ENCODE results near the gene PANK3. TPM values are rescaled to one million over a fixed set of nuclear protein-coding genes. Genes with fewer than 3 reads are reported as not detected.

Gene PANK3
- polyA plus RNA-seq, 3 donors: 9.0 to 11.9 (median 9.3) TPM

DNA sequence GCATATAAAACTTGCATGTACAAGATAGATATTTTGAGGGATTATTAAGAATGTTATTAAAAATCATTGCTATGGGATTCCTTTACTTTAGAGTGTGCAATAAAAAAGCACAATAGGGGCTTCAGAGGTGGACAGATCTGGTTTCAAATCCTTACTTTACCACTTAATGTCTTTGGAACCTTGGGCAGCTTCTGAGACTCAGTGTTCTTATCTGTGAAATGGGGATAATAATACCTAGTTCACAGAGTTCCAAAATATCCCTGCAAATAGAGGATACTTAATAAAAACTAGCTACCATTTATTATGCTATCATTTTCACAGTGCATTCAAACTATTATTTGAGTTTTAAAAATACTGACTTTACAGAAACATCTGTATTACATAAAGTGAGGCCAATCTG lies 23.3 kb upstream of the PANK3 start:
- H3K4me3 Mint-ChIP-seq: no peak overlapping the region
- no peak for DNase-seq
- Histone ChIP-seq H3K4me1 (ENCODE audit: control insufficient read depth in 1 of 2, insufficient read depth in 2 of 2, low read length in 2 of 2) (no peaks in the 10 kb centered on the region), H3K79me2 (ENCODE audit: insufficient read depth, low read length) (no peaks in the 10 kb centered on the region), H3K27ac (ENCODE audit: low read depth in 1 of 2, low read length in 2 of 2) (no peak overlapping the region), H2AFZ (ENCODE audit: insufficient read depth, low read depth, low read length, poor library complexity, severe bottlenecking) (no peak overlapping the region), H3K4me2 (replicated peaks; ENCODE audit: extremely low read depth, low read length, poor library complexity, severe bottlenecking) (no peak overlapping the region), H4K20me1 (ENCODE audit: insufficient read depth, low read length) (no peaks in the 10 kb centered on the region), H3K27me3 (ENCODE audit: control insufficient read depth in 2 of 2, insufficient read depth in 2 of 2, low read length in 2 of 2) (no peaks in the 10 kb centered on the region), H3K9me3 (replicated peaks in 1 of 2; ENCODE audit: control insufficient read depth in 1 of 2, insufficient read depth in 1 of 2, low read length in 2 of 2) (no peaks in the 10 kb centered on the region), H3K36me3 (replicated peaks in 1 of 2; ENCODE audit: control insufficient read depth in 1 of 2, insufficient read depth in 2 of 2, low read length in 2 of 2) (no peaks in the 10 kb centered on the region), H3K9ac (ENCODE audit: insufficient read depth, low read length, poor library complexity, severe bottlenecking) (no peak overlapping the region), H3K4me3 (replicated peaks in 1 of 3; ENCODE audit: low read depth in 2 of 3, low read length in 3 of 3) (no peak overlapping the region)
- no peaks in the 10 kb centered on the region for H3K4me1 Mint-ChIP-seq
- H3K9me3 Mint-ChIP-seq: peaks cover 0 to 4% (median 0%) of the 10 kb centered on the region in 7 donors
- intact Hi-C loops (cut with micrococcal nuclease): no loop called here
- H3K27me3 Mint-ChIP-seq (ENCODE audit: low read depth in 3 of 3): peaks cover 1 to 4% (median 2%) of the 10 kb centered on the region in 3 donors
- no peak overlapping the region for H3K27ac Mint-ChIP-seq
- no peaks in the 10 kb centered on the region for H3K36me3 Mint-ChIP-seq
- no peak for TF ChIP-seq CTCF (IDR thresholded peaks at IDR 0.05)

GRCh38 chr5:168601972-168602371 lies 22.8 kb upstream of the PANK3 start:
- H3K4me3 Mint-ChIP-seq: no peak overlapping the region
- no peaks in the 10 kb centered on the region for H3K36me3 Mint-ChIP-seq
- Histone ChIP-seq H3K4me1 (ENCODE audit: control insufficient read depth in 1 of 2, insufficient read depth in 2 of 2, low read length in 2 of 2) (no peaks in the 10 kb centered on the region), H2AFZ (ENCODE audit: insufficient read depth, low read depth, low read length, poor library complexity, severe bottlenecking) (no peak overlapping the region), H3K36me3 (replicated peaks in 1 of 2; ENCODE audit: control insufficient read depth in 1 of 2, insufficient read depth in 2 of 2, low read length in 2 of 2) (no peaks in the 10 kb centered on the region), H3K79me2 (ENCODE audit: insufficient read depth, low read length) (no peaks in the 10 kb centered on the region), H3K27ac (ENCODE audit: low read depth in 1 of 2, low read length in 2 of 2) (no peak overlapping the region), H3K9me3 (replicated peaks in 1 of 2; ENCODE audit: control insufficient read depth in 1 of 2, insufficient read depth in 1 of 2, low read length in 2 of 2) (no peaks in the 10 kb centered on the region), H4K20me1 (ENCODE audit: insufficient read depth, low read length) (no peaks in the 10 kb centered on the region), H3K27me3 (ENCODE audit: control insufficient read depth in 2 of 2, insufficient read depth in 2 of 2, low read length in 2 of 2) (no peaks in the 10 kb centered on the region), H3K9ac (ENCODE audit: insufficient read depth, low read length, poor library complexity, severe bottlenecking) (no peak overlapping the region), H3K4me3 (replicated peaks in 1 of 3; ENCODE audit: low read depth in 2 of 3, low read length in 3 of 3) (no peak overlapping the region), H3K4me2 (replicated peaks; ENCODE audit: extremely low read depth, low read length, poor library complexity, severe bottlenecking) (no peak overlapping the region)
- intact Hi-C loops (cut with micrococcal nuclease): no loop called here
- peaks cover 2 to 4% (median 3%) of the 10 kb centered on the region in 3 donors for H3K27me3 Mint-ChIP-seq (ENCODE audit: low read depth in 3 of 3)
- no peak for DNase-seq
- H3K9me3 Mint-ChIP-seq: peaks cover 0 to 6% (median 2%) of the 10 kb centered on the region in 7 donors
- no peak for TF ChIP-seq CTCF (IDR thresholded peaks at IDR 0.05)
- no CpG with 5 or more reads among the region's 2 CpGs for WGBS (ENCODE audit: insufficient coverage)
- H3K4me1 Mint-ChIP-seq: no peaks in the 10 kb centered on the region
- H3K27ac Mint-ChIP-seq: no peak overlapping the region
